GM21723 (cell line): ENCODE results near the gene FERMT1.

Source experiments
- ATAC-seq: cut with Tn5 transposase; IDR thresholded peaks from one replicate; pipeline ENCODE4 v1.9.1; 2021; ENCODE audit warnings: mild to moderate bottlenecking, moderate library complexity; ENCODE audit not compliant: unreplicated experiment

FERMT1 gene, protein sequence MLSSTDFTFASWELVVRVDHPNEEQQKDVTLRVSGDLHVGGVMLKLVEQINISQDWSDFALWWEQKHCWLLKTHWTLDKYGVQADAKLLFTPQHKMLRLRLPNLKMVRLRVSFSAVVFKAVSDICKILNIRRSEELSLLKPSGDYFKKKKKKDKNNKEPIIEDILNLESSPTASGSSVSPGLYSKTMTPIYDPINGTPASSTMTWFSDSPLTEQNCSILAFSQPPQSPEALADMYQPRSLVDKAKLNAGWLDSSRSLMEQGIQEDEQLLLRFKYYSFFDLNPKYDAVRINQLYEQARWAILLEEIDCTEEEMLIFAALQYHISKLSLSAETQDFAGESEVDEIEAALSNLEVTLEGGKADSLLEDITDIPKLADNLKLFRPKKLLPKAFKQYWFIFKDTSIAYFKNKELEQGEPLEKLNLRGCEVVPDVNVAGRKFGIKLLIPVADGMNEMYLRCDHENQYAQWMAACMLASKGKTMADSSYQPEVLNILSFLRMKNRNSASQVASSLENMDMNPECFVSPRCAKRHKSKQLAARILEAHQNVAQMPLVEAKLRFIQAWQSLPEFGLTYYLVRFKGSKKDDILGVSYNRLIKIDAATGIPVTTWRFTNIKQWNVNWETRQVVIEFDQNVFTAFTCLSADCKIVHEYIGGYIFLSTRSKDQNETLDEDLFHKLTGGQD

DNA sequence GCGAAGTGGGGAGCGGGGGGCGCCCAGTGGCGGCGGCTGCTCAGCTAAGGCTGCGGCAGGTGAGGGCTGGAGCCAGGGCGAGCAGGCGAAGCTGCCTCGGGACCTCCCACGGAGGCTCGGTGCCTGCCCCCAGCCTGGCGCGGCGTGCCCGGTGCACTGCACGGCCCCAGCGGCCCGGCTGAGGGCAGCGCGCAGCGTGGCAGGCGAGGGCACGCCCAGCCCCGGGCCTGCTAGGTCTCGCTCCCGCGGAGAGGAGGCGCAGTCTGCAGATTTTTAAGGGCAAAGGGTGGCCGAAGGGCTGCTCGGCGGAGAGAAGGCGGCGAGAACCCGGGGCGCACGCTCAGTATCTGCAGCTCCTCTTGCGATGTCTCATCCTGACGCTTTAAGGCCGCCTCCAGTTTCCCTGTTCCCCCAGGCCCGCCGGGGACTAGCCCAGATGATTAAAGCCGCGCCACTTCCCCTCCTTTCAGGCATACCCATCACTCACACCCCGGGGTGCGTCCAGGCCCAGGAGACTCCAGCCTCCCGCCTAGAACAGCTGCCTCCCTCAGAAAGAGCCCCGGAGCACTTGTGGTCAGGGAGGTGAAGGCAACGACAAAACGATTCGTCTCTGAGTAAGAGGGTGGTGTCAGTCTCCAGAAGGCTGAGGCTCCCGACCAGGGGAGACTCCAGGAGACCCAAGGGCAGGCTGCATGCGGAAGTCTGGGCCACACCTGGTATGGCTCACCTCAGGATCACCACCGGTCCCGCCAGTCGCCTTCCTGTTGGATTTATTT is at the start of gene FERMT1:
FERMT1 (minus strand) TSS at position 158 of the 776 bp plus-strand sequence. CDS start 3,476 bp downstream, outside the sequence.
- ATAC-seq, result peak; percentile 61

- no peak for ATAC-seq
Observed at GRCh38 chr20:6169251-6169650, 46.4 kb upstream of the FERMT1 start.

GRCh38 chr20:6168204-6168603 is 45.4 kb upstream of the FERMT1 start:
- ATAC-seq, result no peak

- no peak for ATAC-seq
Observed at GRCh38 chr20:6165346-6165745, 42.5 kb upstream of the FERMT1 start.

GRCh38 chr20:6164421-6165341 is 41.9 kb upstream of the FERMT1 start:
- no peak for ATAC-seq

GRCh38 chr20:6160736-6161135 is 37.9 kb upstream of the FERMT1 start:
- ATAC-seq, result no peak

DNA sequence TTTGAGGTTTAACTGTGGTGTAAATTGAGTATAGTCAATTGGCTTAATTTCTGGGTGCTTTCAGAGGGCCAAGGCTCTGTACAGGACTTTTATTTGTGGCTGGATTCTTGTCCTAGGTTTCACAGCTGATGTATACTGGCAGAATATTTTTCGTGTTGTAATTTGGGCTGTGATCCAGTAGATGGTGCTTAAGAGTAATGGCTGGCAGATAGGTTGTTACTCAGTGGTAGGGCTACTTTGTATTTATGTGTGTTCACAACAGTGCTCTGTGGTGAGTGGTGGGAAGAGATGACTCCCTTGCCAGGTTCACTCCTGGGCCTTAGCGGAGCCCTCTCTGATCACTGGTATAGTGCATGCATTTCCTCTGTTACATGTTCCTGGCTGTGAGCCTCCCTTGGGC is 34.5 kb upstream of the FERMT1 start:
- no peak for ATAC-seq

DNA sequence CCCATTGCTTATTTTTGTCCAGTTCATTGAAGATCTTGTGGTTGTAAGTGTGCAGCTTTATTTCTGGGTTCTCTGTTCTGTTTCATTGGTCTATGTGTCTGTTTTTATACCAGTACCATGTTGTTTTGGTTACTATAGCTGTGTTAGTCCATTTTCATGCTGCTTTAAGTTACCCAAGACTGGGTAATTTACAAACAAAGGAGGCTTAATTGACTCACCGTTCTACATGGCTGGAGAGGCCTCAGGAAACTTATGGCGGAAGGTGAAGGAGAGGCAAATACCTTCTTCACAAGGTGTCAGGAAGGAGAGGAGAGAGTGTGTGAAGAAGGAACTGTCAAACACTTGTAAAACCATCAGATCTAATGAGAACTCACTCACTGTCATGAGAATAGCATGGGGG is 29.9 kb upstream of the FERMT1 start:
- ATAC-seq, result no peak

- no peak for ATAC-seq
Observed at GRCh38 chr20:6148073-6148472, 25.2 kb upstream of the FERMT1 start.

GRCh38 chr20:6142348-6142993 is 19.6 kb upstream of the FERMT1 start:
- ATAC-seq, result peak; percentile 82

DNA sequence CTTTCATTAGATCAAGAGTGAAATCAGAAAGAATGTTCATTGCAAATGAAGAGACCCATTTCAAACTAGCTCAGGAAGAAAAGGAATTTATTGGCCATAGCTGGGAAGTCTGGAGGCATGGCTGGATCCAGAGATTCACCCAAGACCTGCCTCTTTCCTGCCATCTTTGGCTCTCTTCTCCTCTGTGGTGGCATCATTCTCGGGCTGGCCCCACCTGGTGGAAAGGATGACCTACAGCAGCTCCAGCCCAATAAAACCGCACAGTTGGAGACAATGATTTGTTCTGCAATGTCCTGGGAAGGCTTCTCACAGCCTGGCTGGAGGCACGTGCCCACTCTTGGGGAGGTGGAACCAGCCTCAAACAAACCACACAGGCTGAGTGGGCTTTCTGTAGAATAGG is 18.1 kb upstream of the FERMT1 start:
- ATAC-seq, result no peak

- no peak for ATAC-seq
Observed at GRCh38 chr20:6135347-6135746, 12.5 kb upstream of the FERMT1 start.

- no peak for ATAC-seq
Observed at GRCh38 chr20:6134592-6134991, 11.8 kb upstream of the FERMT1 start.

GRCh38 chr20:6130045-6130444 is 7.2 kb upstream of the FERMT1 start:
- no peak for ATAC-seq

GRCh38 chr20:6127825-6128224 is 5.0 kb upstream of the FERMT1 start:
- ATAC-seq, result no peak

DNA sequence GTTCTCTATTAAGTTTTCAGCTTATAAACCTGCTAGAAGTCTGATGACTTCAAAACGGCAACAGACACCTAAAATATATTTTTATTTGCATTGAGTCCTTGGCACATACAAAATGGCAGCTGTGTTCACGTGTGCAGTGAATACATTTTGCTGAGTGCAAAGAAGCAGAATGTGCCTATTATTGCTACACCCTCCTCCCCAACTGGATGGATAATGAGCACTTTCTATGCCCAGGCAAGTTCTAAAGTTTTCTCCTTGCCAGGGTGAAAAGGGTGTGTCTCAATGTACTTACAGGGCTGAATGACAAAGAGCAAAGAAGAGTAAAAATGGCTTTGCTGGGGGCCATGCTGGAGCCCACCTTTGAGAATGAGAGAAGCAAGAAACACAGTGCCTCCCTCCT is 4.0 kb upstream of the FERMT1 start:
- no peak for ATAC-seq

DNA sequence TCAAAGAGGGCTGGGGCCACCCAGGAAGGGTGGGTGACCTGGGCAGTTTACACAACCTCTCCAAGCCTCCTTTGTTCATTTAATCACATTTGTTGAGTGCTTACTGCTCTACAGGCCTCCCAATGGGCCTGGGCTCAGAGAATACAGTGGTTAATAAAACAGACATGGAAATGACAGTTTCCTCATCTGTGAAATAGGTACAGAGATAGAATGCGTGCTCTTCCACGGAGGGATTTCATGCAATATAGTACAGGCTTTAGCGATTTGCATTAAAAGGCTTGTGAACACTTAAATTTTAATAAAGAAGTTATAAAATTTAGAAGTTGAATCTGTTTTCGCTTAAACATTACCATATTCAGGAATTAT is 802 bp upstream of the FERMT1 start:
- ATAC-seq, result no peak

- no peak for ATAC-seq
Observed at GRCh38 chr20:6122111-6122872, 538 bp downstream of the FERMT1 start.

- ATAC-seq, result no peak
Observed at GRCh38 chr20:6121504-6121903, 1.3 kb downstream of the FERMT1 start.
